GM15510 (cell line): ENCODE measurements around the gene PRKACB.

Source experiments
- POLR2A ChIP-seq: IDR thresholded peaks from 3 replicates; pipeline ENCODE4 v1.6.1; 2011; ENCODE audit warnings: borderline replicate concordance; ENCODE audit not compliant: insufficient read length; ENCODE audit errors: extremely low read depth

PRKACB gene

DNA sequence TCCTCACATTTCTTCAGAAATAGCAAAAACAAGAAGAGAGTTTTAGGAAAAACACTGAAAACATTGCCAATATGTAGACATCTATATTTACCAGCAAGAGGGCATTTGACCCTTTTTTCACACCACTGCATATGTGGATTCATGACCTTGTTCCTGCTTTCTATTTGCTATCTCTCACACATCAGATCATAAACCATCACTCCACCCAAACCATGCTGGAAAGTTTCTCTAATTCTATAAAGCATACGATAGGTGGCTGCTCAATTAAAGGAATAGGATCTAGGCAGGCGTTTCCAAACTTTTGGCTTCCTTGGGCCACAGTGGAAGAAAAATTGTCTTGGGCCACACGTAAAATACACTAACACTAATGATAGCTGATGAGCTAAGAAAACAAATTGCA lies 121.8 kb downstream of the PRKACB start:
- TF ChIP-seq POLR2A: no peak

DNA sequence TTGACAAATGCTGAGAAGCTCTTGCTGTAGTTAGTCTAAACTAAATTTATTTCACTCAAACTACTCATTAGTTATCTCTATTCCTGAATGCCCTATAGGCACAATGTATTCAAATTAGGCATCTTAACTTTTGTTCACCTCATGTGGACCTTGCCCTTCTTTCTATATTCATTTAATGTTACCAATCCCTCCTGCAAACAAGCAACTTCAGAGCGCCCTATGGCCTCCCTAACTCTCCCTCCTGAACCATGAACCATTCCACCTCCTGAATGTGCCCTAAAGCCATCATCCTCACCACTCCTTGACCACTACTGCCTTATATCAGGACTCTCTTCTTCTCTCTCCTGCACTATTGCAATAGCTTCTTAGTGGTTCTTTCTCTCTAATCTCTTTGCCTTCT lies 122.7 kb downstream of the PRKACB start:
- TF ChIP-seq POLR2A: no peak

DNA sequence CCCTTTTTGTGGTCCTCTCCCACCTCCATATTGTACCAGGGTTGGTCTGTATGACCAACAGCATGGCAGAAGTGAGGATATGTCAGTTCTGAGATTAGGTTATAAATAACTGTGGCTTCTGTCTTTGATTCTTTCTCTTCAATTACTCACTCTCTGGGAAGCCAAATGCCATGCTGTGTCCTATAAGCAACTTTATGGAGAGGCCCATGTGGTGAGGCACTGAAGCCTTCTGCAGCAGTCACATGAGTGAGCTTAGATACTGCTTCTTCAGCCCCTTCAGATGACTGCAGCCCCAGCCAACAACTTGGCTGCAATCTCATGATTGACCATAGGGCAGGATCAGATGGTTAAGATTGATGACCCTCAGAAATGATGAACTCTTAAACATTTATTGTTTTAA lies 123.4 kb downstream of the PRKACB start:
- no peak for TF ChIP-seq POLR2A

DNA sequence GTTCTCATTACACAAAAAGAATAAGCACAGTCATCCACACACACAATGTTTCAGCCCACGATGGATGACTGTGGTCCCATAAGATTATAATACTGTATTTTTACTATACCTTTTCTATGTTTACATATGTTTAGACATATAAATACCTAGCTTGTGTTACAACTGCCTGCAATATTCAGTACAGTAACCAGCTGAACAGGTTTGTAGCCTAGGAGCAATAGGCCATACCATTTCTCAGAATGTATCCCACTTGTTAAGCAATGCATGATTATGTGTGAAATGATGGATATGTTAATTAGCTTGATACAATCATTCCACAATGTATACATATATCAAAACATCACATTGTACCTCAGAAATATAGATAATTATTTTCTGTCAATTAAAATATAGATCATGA lies 124.3 kb downstream of the PRKACB start:
- TF ChIP-seq POLR2A: no peak

DNA sequence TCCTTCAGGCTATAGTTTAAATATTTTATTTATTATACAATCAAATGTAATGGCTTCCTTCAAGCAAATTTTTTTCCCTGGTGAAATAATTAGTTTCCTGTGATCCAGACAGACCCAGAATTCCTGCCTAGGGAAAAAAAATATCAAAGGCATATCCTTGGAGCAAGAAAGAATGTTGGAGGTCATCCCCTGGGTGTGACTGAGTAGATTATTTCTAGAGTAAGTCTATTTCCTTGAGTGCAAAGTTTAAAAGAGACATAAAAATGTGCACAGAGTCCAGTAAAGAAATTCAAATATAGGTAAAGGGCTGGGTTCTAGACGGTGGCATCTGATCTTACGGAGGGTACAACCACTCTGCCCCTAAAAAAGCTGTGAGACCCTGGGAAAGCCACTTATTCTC lies 125.2 kb downstream of the PRKACB start:
- TF ChIP-seq POLR2A: no peak

DNA sequence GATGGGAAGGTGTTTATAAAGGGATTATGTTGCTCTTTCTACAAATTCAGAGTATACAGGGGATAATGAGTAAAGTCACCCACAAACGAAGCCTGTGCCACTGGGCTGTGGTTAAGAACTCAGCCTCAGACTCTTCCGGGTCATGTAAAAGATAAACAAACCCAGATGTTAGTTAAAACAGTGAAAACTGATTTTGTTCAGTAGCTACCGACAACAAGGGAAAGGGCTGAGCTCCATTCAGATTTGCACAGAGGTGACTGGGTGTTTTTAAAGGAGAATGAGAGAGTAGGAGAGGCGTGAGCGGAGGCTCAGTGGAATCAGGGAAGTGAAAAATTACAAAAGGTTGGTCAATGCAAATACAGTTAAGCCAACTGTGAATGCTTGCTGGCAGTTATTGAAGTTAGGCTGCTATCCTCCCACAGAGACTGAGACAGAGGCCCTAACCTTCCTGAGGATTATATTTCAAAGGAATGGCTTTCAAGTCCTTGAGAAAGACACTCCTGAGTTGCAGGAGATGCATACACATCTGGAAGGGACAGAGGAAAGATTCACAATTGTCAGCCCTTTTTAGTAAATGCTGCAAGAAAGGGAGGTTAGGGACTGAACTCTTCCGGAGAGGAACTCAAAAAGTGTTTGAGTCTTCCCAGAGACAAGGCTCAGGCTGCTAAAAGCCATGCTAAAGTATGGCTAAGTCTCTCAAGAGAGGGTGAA lies 127.5 kb downstream of the PRKACB start:
- TF ChIP-seq POLR2A: no peak

DNA sequence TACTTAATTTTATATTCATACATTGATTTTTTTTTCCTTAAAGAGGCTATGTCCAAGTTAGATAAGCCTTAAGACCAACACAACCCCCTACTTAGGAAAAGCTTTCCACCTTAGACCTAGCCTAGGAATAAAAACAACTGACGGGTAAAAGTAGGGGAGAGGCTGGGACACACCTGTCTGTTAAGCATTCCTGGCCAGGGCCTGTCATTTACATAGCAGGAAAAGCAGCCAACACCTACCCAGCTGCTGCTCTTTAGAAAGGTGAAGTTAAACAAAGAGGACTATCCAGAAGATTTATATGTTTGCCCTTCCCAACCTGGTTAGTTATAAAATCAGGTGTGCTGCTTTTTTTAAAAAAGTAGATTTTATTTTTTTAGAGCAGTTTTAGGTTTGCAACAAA lies 128.3 kb downstream of the PRKACB start:
- no peak for TF ChIP-seq POLR2A

DNA sequence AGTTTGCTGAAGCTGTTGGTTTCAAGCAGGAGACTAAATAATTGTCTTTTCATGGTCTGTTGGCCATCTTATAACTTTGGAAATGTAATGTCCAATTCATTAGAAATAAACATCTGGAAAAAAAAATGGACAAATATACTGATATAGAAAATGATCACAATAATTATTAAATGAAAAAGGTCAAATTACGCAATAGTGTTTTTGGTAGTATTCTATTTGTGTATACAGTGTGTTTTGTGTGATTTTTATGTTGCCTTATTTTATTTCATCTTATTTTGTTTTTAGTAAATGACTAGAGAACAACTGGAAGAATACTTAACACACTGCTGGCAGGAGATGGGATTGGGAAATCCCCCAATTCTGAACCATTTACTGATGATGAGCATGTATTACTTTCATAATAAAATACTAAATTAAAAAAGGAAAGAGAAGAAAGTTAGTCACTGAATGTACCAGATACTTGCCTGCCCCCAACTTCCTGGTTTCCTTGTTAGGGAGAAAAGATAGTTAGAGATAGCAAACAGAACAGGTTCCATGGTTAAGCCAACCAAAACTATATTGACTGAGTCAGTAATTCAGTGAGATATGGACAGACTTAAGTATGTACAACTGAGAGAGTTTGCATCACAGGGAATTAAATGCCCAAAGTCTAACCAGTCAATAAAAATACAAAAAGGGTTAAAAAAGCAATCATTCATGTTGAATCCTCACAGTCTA lies 133.4 kb downstream of the PRKACB start:
- no peak for TF ChIP-seq POLR2A

DNA sequence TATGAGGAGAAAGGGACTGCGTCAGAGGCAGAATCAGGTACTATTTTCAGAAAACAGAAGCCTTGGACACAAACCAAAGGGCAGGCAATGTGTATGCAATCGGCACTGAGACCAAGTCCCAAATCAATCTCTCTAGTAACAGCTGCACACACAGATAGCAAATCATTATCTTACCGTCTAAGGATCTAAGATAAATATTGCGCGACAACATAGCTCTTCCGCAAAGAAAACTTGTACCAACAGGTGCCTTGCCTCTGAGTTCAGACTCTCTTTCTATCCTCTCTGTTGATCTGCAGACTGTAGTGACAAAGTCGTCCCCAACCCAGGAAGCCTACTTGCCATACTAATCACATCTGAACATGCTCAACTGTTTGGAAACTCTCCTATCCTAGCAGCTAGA lies 134.8 kb downstream of the PRKACB start:
- no peak for TF ChIP-seq POLR2A

DNA sequence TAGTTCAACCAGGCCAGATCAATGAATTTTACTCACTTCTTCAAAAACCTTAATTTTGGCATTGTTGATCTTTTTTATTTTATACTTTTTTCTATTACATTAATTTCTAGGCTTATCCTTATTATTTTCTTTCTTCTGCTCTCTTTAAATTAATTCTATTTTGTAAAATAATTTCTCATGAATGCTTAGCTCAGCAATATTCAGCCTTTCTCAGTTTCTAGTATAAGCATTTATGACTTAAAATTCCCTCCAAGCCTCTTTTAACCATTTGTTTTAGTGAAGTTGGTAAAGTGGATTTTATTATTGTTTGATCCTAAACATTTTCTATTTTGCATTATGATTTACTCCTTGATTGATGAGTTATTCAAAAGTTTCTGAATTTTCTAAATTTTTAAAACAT lies 136.8 kb downstream of the PRKACB start:
- no peak for TF ChIP-seq POLR2A

DNA sequence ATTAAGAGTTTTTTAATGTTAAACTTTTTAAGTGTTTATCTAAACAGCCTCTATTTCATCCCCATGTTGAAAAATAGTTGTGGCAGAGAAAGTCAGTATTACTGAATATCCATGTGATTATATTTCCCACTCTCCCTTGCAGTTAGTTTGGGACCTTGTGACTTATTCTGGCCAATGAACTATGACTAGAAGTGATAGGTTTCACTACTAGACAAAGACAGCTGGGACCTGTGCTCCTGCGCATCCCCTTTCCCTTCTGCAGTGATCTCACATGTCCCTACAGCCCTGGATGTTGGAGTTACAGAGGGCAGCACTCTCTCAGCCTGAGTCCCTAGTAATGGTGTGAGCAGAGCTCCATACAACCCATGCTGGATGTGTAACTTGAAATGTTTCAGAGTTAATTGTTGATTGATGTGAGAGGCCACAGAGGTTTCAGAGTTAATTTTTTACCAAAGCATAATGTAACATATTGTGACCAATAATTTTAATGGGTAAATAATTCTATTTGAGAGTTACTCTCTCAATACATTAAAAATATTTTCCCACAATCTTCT lies 138.8 kb downstream of the PRKACB start:
- no peak for TF ChIP-seq POLR2A

DNA sequence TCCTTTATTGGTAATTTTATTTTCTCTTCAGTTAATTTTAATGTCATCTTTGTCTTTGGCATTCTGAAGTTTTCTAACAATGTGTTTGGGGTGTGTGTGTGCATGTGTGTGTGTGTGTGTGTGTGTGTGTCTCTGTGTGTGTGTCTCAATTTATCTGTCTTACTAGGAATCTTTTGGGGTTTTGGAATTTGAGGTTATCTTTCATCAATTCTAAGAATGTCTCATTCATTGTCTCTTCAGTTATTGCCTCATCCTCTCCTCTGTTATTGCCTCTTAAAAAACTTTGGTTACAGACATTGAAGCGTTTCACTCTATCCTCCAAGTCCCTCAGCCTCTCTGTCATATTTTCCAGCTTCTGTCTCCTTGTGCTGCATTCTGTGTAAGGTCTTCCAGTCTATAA lies 139.3 kb downstream of the PRKACB start:
- no peak for TF ChIP-seq POLR2A

DNA sequence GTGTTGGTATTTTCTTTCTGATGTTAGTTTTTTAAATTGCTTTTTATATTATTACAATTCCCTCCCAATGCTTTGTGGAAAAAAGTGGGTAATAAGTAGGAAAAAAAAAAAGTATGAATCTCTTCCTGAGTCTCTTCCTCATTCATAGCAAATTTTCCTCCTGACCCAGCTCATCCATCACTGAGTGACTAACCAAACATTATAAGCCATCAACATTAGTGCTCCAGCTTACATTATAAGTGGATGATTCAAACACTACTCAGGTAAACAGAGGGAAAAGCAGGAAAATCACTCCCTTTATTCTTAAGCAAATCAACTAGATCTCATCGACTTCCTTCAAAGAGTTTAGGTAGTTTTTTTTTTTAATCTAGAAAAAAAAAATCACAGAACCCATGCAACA lies 142.0 kb downstream of the PRKACB start:
- no peak for TF ChIP-seq POLR2A
